CMK (cell line): ENCODE data around the gene ENO1.

ENCODE experiments used
- DNase-seq: peaks from one replicate; pipeline ENCODE4 v3.0.0-alpha.2; 2010; ENCODE audit warnings: low read depth

ENO1 gene

GRCh38 chr1:8870616-8871538 is 7.6 kb downstream of the ENO1 start:
- DNase-seq: no peak

- DNase-seq: no peak
These were observed 8.4 kb downstream of the ENO1 start for GRCh38 chr1:8870103-8870502.

- DNase-seq: no peak
These were observed 10.5 kb downstream of the ENO1 start for GRCh38 chr1:8867878-8868567.

GRCh38 chr1:8866792-8867415 is 11.6 kb downstream of the ENO1 start:
- no peak for DNase-seq

GRCh38 chr1:8866173-8866791 is 12.2 kb downstream of the ENO1 start:
- no peak for DNase-seq

- no peak for DNase-seq
These were observed 13.7 kb downstream of the ENO1 start for GRCh38 chr1:8864713-8865344.

GRCh38 chr1:8863794-8864233 is 14.7 kb downstream of the ENO1 start:
- DNase-seq: no peak

GRCh38 chr1:8863138-8863537 is 15.3 kb downstream of the ENO1 start:
- DNase-seq: no peak

- no peak for DNase-seq
These were observed 16.0 kb downstream of the ENO1 start for GRCh38 chr1:8862528-8862927.

- DNase-seq: no peak
These were observed 17.6 kb downstream of the ENO1 start for GRCh38 chr1:8860738-8861516.

- DNase-seq: no peak
These were observed 19.4 kb downstream of the ENO1 start for GRCh38 chr1:8858888-8859706.

GRCh38 chr1:8858112-8858668 is 20.3 kb downstream of the ENO1 start:
- peak; percentile 80 for DNase-seq

- DNase-seq: no peak
These were observed 21.6 kb downstream of the ENO1 start for GRCh38 chr1:8856689-8857412.

- DNase-seq: no peak
These were observed 24.2 kb downstream of the ENO1 start for GRCh38 chr1:8854240-8854639.

GRCh38 chr1:8851060-8851459 is 27.4 kb downstream of the ENO1 start:
- no peak for DNase-seq

- DNase-seq: peak; percentile 82
These were observed 29.7 kb downstream of the ENO1 start for GRCh38 chr1:8848663-8849386.

GRCh38 chr1:8847990-8848389 is 30.5 kb downstream of the ENO1 start:
- DNase-seq: no peak

GRCh38 chr1:8846263-8846662 is 32.2 kb downstream of the ENO1 start:
- no peak for DNase-seq
